Cardiac muscle cell (in vitro differentiated cells and primary cell): ENCODE measurements around the gene SPO11. TPM values are rescaled to one million over a fixed set of nuclear protein-coding genes. Genes with fewer than 3 reads are reported as not detected.
A peak's percentile ranks its signal among the peaks of the same experiment; 100 is the strongest.

Source experiments
- DNase-seq, 2 donors: peaks; one replicate each; pipeline versions ENCODE4 v3.0.0 to v3.0.0-alpha.2; 2010 to 2017; ENCODE audit warnings: low read depth in 1 of 2, low spot score in 1 of 2
- H3K27ac ChIP-seq: fragments of 200-600 bp; sonication (generic); 2 replicates; pipeline ENCODE4 v1.5.1; 2016
- H3K27me3 ChIP-seq: fragments of 200-600 bp; sonication (generic); 2 replicates; pipeline ENCODE4 v1.6.0; 2016; ENCODE audit warnings: control low read depth
- H3K36me3 ChIP-seq: fragments of 200-600 bp; sonication (generic); 2 replicates; pipeline ENCODE4 v1.5.1; 2016; ENCODE audit warnings: control low read depth
- H3K4me1 ChIP-seq: fragments of 200-600 bp; sonication (generic); 2 replicates; pipeline ENCODE4 v1.8.1; 2017; ENCODE audit warnings: low read depth, mild to moderate bottlenecking, mixed run types
- H3K4me3 ChIP-seq: fragments of 200-600 bp; sonication (generic); 2 replicates; pipeline ENCODE4 v1.5.1; 2016; ENCODE audit warnings: mild to moderate bottlenecking
- H3K9me3 ChIP-seq: fragments of 200-600 bp; sonication (generic); 2 replicates; pipeline ENCODE4 v1.5.1; 2017; ENCODE audit warnings: low read depth, mild to moderate bottlenecking, control low read depth
- polyA plus RNA-seq: library from polyadenylated mRNA; unstranded; fragments of >200 nt; fragmentation: Nextera tagmentation; extraction: Ambion mirVana; gene quantifications from 2 replicates; pipeline ENCODE4 v1.2.1, GENCODE V29; 2016
- total RNA-seq: library from RNA; depleted of rRNA; stranded (reverse); fragments of >200 nt; gene quantifications from 2 replicates; pipeline ENCODE4 v1.2.3, GENCODE V29; 2016
- TF ChIP-seq, protein P1 (sequence below): IDR thresholded peaks from 2 replicates; pipeline ENCODE4 v1.5.1; 2012; ENCODE audit warnings: low read depth, mild to moderate bottlenecking, low read length

Gene SPO11
- total and polyA plus RNA-seq, 2 experiments from 2014 or later = not detected

DNA sequence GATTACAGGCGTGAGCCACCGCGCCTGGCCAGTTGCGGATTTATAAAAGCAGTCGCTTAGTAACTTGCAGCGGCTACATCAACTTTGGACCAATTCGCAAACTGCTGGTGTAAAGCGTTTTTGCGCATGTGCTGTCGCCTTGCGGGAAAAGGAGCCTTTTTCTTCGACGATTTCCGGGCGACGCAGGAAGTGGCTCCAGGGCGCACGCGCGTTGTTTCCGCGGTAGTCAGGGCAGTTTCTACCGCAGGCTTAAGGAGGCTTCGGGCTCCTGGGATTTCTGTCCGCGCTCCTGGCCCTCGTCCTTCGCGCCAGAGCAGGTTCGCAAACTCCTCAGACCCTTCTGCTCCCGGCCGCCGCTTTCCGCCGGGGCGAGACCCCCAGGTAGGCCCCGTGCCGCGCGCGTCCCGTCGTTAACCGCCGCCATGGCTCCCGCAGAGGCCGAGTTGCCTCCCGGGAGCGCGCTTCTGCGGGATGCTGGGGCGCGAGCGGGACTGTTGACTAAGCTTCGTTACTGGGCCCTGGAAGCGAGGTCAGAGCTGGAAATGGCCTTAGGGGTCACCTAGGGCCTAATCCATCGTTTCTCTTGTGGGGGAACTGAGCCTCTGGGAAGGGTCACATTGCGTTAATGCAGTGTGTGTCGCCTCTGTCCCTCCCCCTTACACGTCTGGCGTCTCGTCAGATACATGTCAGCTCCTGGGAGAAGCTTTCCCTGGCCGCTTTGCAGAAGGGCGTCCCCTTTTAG, 21.6 kb downstream of the SPO11 start, which contains the start of gene RAE1:
TSS of gene RAE1 (plus strand) at position 214 of the 742 bp plus-strand sequence. CDS start 2,784 bp downstream, outside the sequence.
- DNase-seq = peak; percentile 95
- TF ChIP-seq, protein P1, sequence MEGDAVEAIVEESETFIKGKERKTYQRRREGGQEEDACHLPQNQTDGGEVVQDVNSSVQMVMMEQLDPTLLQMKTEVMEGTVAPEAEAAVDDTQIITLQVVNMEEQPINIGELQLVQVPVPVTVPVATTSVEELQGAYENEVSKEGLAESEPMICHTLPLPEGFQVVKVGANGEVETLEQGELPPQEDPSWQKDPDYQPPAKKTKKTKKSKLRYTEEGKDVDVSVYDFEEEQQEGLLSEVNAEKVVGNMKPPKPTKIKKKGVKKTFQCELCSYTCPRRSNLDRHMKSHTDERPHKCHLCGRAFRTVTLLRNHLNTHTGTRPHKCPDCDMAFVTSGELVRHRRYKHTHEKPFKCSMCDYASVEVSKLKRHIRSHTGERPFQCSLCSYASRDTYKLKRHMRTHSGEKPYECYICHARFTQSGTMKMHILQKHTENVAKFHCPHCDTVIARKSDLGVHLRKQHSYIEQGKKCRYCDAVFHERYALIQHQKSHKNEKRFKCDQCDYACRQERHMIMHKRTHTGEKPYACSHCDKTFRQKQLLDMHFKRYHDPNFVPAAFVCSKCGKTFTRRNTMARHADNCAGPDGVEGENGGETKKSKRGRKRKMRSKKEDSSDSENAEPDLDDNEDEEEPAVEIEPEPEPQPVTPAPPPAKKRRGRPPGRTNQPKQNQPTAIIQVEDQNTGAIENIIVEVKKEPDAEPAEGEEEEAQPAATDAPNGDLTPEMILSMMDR = no peak
- H3K36me3 ChIP-seq = peaks cover 3% of the 10 kb centered on the region
- H3K4me1 ChIP-seq = peaks cover 7% of the 10 kb centered on the region
- H3K27me3 ChIP-seq = no peaks in the 10 kb centered on the region
- no peaks in the 10 kb centered on the region for H3K9me3 ChIP-seq
- H3K4me3 ChIP-seq = peak within 1 kb of the TSS; percentile 75
- H3K27ac ChIP-seq = peak within 1 kb of the TSS; percentile 88

DNA sequence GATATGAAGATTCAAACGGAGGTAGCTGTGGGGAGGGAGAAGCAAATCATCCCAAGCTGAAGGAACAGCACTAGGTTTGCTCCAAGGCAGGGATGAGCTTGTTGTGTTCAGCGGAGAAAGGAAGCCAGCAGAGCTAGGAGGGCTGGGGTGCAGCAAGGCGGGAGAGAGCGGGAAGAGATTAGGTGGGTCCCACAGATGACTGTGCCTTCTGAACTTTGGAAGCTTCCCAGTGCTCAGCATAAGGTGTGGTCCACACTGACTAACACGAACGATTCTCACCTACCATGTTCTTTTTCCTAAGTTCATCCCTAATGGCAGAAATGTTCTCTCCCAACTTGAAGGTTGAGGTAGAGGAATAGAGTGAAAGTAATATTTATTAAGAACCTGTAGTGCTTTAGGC, 22.7 kb downstream of the SPO11 start:
- peaks cover 7% of the 10 kb centered on the region for H3K4me1 ChIP-seq
- H3K9me3 ChIP-seq = no peaks in the 10 kb centered on the region
- H3K36me3 ChIP-seq = peaks cover 3% of the 10 kb centered on the region
- TF ChIP-seq, protein P1 = no peak
- no peaks in the 10 kb centered on the region for H3K27me3 ChIP-seq
- no peak for DNase-seq
- peak overlapping the region; percentile 75 for H3K4me3 ChIP-seq
- H3K27ac ChIP-seq = no peak overlapping the region

DNA sequence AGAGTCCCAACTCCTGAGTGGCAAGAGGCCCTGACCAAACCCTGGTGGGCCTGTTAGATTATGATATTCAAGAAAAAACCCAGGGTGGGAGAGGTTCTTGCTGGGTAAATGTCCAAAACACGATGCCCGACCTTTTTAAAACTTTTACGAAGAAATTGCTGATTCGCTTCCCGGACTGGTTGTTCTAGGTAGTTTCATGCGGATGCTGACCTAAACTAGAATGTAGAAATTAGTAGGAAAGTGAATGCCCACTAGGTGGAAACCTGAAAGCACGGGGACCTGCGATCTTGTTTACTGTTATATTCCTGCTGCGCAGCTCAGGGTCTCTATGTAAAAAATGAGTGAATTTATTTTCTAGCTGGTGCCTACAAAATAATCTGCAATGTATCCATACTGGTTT, 23.7 kb downstream of the SPO11 start:
- Histone ChIP-seq H3K9me3 (no peaks in the 10 kb centered on the region), H3K4me1 (peaks cover 7% of the 10 kb centered on the region), H3K4me3 (no peak overlapping the region), H3K27me3 (no peaks in the 10 kb centered on the region), H3K27ac (no peak overlapping the region), H3K36me3 (peaks cover 3% of the 10 kb centered on the region)
- TF ChIP-seq, protein P1 = no peak
- DNase-seq = no peak

DNA sequence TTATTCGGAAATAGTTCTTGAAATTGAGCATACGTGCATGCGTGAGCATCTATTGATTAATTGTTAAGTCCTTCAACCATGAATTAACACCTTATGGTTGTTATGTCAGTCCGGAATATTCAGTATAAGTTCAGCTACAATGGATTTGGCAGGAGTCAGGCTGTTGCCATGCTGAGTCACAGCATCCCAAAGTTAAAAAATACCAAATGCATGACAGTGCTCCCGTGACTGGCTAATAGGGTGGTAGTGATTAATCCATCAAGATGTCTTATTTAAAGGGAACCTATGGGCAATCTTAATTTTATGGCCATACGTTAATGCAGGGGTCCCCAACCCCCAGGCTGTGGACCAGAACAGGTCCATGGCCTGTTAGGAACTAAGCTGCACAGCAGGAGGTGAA, 31.9 kb downstream of the SPO11 start:
- no peaks in the 10 kb centered on the region for H3K9me3 ChIP-seq
- peaks cover 32% of the 10 kb centered on the region for H3K36me3 ChIP-seq
- no peak overlapping the region for H3K27ac ChIP-seq
- H3K27me3 ChIP-seq = no peaks in the 10 kb centered on the region
- H3K4me1 ChIP-seq = no peaks in the 10 kb centered on the region
- peak in 1 of 2 donors; percentile 66 for DNase-seq
- TF ChIP-seq, protein P1 = no peak
- H3K4me3 ChIP-seq = no peak overlapping the region

DNA sequence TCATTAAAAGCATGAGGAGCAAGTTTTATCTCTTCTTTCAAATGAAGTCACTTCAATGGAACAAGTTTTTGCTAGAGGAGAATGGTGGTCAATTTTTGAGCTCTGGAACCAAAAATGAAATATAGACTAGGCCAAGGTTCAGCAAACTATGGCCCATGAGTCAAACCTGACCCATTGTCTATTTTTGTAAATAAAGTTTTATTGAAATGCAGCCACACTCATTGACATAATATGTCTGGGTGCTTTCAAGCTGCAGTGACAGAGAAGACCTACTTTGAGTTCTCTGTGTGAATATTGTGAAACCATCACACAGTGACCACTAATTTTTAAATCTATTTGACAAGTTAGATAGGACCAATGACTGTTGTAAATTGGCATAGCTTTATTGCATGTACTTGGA, 34.8 kb downstream of the SPO11 start:
- Histone ChIP-seq H3K27ac (no peak overlapping the region), H3K4me1 (no peaks in the 10 kb centered on the region), H3K27me3 (no peaks in the 10 kb centered on the region), H3K4me3 (no peak overlapping the region), H3K36me3 (peaks cover 58% of the 10 kb centered on the region), H3K9me3 (no peaks in the 10 kb centered on the region)
- no peak for DNase-seq
- TF ChIP-seq, protein P1 = no peak
